HAP-1 (cell line): ENCODE data around the gene CD160.
"Not testable (repeated sequence)": the region's sequence is repeated elsewhere in the genome, so short reads cannot be mapped to it uniquely, and the experiment has no call there.

Source experiments
- DNase-seq, 2 experiments: peaks; one replicate each; pipeline ENCODE4 v3.0.0-alpha.2; 2016 to 2020; ENCODE audit warnings: low spot score in 2 of 2
- H3K27me3 ChIP-seq: fragments of 250-450 bp; sonication (Bioruptor Pico); 2 replicates; pipeline ENCODE4 v1.5.1; 2020; ENCODE audit warnings: low read depth, mild to moderate bottlenecking, moderate library complexity
- H3K36me3 ChIP-seq: fragments of 250-450 bp; sonication (Bioruptor Pico); replicated peaks from 2 replicates; pipeline ENCODE4 v1.5.1; 2020; ENCODE audit warnings: mild to moderate bottlenecking
- H3K4me1 ChIP-seq: fragments of 250-450 bp; sonication (Bioruptor Pico); 2 replicates; pipeline ENCODE4 v1.5.1; 2020; ENCODE audit warnings: mild to moderate bottlenecking
- H3K4me3 ChIP-seq: fragments of 250-450 bp; sonication (Bioruptor Pico); 2 replicates; pipeline ENCODE4 v1.5.1; 2020; ENCODE audit warnings: mild to moderate bottlenecking, moderate library complexity
- H3K9me3 ChIP-seq: fragments of 250-450 bp; sonication (Bioruptor Pico); 2 replicates; pipeline ENCODE4 v1.5.1; 2020; ENCODE audit warnings: mild to moderate bottlenecking, moderate library complexity
- in situ Hi-C: fragments of 300-500 bp; cut with MboI; formaldehyde crosslinking; loops from 3 replicates; pipeline ENCODE4 v1.14.3; 2020; ENCODE audit warnings: low sequenced_read_pairs, inconsistent platforms, mixed read lengths

CD160 gene

DNA sequence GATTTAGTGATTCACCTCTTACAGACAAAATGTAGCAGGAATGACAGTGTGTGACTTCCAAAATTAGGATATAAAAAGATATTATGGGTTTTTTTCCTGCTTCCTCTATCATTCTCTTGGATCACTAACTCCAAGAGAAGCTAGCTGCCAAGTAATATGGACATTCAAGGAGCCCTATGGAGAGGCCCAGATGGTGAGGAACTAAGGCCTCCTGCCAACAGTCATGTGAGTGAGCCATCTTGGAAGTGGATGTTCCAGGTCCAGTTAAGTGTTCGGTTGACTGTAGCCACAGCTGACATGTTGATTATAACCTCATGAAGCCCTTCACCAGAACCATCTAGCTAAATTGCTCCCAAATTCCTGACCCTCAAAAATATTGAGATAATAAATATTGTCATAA lies 38.8 kb downstream of the CD160 start:
- Histone ChIP-seq H3K36me3 (peaks cover 8% of the 10 kb centered on the region), H3K9me3 (peaks cover 16% of the 10 kb centered on the region), H3K4me3 (no peak overlapping the region), H3K4me1 (no peaks in the 10 kb centered on the region; the same call in 1 of the 2 replicates), H3K27me3 (no peaks in the 10 kb centered on the region)
- DNase-seq = no peak
- in situ Hi-C loops = no loop called here

- Histone ChIP-seq H3K9me3 (peaks cover 16% of the 10 kb centered on the region), H3K27me3 (no peaks in the 10 kb centered on the region), H3K4me1 (no peaks in the 10 kb centered on the region; the same call in 1 of the 2 replicates), H3K36me3 (peaks cover 8% of the 10 kb centered on the region), H3K4me3 (no peak overlapping the region)
- no peak for DNase-seq
- in situ Hi-C loops = no loop called here
These were observed 39.3 kb downstream of the CD160 start for GRCh38 chr1:145758575-145758974.

DNA sequence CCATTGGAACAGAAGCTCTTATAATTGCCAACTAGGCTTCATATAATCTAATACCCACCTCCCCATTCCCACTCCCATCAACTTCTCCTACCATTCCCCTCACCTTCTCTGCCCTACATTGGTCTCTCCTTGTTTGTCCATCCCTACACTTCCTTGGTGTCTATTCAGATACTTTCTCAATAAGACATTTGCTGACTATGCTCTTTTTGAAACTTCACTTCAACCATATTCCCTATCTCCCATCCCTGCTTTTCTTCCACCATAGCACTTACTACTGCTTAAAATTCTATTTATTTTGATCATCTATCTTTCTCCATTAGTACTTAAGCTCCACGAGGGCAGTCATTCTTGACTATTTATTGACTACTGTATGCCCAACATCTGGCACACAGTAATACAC lies 40.4 kb downstream of the CD160 start:
- Histone ChIP-seq H3K9me3 (peaks cover 16% of the 10 kb centered on the region), H3K4me3 (no peak overlapping the region), H3K27me3 (no peaks in the 10 kb centered on the region), H3K36me3 (peaks cover 8% of the 10 kb centered on the region), H3K4me1 (no peaks in the 10 kb centered on the region)
- in situ Hi-C loops = no loop called here
- no peak for DNase-seq

DNA sequence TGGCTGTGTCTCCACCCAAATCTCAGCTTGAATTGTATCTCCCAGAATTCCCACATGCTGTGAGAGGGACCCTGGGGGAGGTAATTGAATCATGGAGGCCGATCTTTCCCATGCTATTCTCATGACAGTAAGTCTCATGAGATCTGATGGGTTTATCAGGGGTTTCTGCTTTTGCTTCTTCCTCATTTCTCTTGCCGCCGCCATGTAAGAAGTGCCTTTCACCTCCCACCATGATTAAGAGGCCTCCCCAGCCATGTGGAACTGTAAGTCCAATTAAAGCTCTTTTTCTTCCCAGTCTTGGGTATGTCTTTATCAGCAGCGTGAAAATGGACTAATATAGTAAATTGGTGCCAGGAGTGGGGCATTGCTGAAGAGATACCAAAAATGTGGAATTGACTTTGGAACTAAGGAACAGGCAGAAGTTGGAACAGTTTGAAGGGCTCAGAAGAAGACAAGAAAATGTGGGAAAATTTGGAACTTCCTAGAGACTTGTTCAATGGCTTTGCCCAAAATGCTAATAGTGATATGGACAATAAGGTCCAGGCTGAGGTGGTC lies 41.2 kb downstream of the CD160 start:
- peaks cover 16% of the 10 kb centered on the region for H3K9me3 ChIP-seq
- DNase-seq, in situ Hi-C loops, H3K4me1 ChIP-seq, H3K27me3 ChIP-seq, H3K4me3 ChIP-seq, H3K36me3 ChIP-seq: not testable (repeated sequence)

DNA sequence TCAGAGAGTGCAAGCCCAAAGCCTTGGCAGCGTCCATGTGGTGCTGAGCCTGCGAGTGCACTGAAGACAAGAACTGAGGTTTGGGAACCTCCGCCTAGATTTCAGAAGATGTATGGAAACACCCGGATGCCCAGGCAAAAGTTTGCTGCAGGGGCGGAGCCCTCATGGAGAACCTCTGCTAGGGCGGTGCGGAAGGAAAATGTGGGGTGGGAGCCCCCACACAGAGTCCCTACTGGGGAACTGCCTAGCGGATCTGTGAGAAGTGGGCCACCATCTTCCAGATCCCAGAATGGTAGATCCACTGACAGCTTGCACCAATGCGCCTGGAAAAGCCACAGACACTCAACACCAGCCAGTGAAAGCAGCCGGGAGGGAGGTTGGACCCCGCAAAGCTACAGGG lies 42.2 kb downstream of the CD160 start:
- H3K9me3 ChIP-seq = peaks cover 16% of the 10 kb centered on the region
- H3K4me1 ChIP-seq, DNase-seq, H3K27me3 ChIP-seq, H3K4me3 ChIP-seq, H3K36me3 ChIP-seq, in situ Hi-C loops: not testable (repeated sequence)

GRCh38 chr1:145762001-145762400 lies 42.7 kb downstream of the CD160 start:
- peaks cover 16% of the 10 kb centered on the region for H3K9me3 ChIP-seq
- H3K4me1 ChIP-seq, H3K4me3 ChIP-seq, H3K27me3 ChIP-seq, in situ Hi-C loops, DNase-seq, H3K36me3 ChIP-seq: not testable (repeated sequence)

- DNase-seq, H3K27me3 ChIP-seq, H3K4me3 ChIP-seq, H3K36me3 ChIP-seq, in situ Hi-C loops, H3K4me1 ChIP-seq: not testable (repeated sequence)
- H3K9me3 ChIP-seq = peaks cover 16% of the 10 kb centered on the region
These were observed 45.1 kb downstream of the CD160 start for GRCh38 chr1:145764231-145764940.

DNA sequence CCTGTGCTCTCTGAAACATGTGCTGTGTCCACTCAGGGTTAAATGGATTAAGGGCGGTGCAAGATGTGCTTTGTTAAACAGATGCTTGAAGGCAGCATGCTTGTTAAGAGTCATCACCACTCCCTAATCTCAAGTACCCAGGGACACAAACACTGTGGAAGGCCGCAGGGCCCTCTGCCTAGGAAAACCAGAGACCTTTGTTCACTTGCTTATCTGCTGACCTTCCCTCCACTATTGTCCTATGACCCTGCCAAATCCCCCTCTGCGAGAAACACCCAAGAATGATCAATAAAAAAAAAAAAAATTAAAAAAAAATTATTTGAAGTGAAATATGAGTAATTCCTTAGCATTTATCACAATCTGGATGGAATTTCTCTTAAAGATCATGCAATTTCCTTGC lies 45.8 kb downstream of the CD160 start:
- in situ Hi-C loops, H3K4me3 ChIP-seq, DNase-seq, H3K27me3 ChIP-seq, H3K4me1 ChIP-seq, H3K36me3 ChIP-seq: not testable (repeated sequence)
- peaks cover 16% of the 10 kb centered on the region for H3K9me3 ChIP-seq

DNA sequence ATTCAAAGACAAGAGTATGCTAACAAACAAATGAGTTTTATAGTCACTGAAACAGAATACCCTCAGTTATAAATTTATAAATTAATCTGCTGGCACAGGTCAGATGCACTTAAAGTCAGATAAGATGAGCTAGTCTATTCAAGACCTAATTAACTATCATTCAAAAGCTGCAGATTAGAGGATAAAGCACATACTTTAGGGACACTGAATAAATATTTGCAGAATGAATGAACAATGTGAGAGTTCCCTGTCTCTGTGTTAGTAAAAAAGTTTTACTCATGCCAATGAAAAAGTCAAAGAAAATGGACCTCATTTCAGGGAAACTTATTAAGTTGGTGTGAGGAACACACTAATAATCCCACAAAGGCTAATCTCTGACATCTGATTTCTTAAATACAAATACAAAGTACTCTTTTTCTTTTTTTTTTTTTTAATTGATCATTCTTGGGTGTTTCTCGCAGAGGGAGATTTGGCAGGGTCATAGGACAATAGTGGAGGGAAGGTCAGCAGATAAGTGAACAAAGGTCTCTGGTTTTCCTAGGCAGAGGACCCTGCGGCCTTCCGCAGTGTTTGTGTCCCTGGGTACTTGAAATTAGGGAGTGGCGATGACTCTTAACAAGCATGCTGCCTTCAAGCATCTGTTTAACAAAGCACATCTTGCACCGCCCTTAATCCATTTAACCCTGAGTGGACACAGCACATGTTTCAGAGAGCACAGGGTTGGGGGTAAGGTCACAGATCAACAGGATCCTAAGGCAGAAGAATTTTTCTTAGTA lies 46.5 kb downstream of the CD160 start:
- in situ Hi-C loops, H3K4me1 ChIP-seq, H3K27me3 ChIP-seq, H3K4me3 ChIP-seq: not testable (repeated sequence)
- peaks cover 13% of the 10 kb centered on the region for H3K36me3 ChIP-seq
- peaks cover 11% of the 10 kb centered on the region for H3K9me3 ChIP-seq
- peak; percentile 18 to 65 for DNase-seq

- DNase-seq, H3K4me1 ChIP-seq, in situ Hi-C loops, H3K4me3 ChIP-seq, H3K27me3 ChIP-seq, H3K9me3 ChIP-seq: not testable (repeated sequence)
- peaks cover 13% of the 10 kb centered on the region for H3K36me3 ChIP-seq
These were observed 47.6 kb downstream of the CD160 start for GRCh38 chr1:145766926-145767325.

DNA sequence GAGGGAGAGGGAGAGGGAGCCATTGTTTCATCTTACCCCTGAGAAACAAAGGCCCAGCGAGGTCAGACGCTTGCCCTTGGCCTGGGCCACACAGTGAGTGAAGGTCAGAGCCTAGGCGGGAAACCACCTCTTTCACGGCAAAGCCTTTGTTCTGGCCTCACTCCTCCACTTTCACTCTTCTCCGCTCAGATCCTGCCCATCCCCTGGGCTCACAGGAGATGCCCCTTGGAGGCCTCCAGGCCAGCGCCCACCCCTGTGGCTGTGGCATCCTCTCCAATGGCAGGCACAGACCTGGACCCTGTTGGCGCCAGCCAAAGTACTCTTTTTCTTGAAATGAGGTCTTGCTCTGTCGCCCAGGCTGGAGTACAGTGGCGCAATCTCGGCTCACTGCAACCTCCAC lies 48.7 kb downstream of the CD160 start:
- H3K4me1 ChIP-seq, H3K4me3 ChIP-seq, H3K9me3 ChIP-seq, in situ Hi-C loops, DNase-seq, H3K27me3 ChIP-seq: not testable (repeated sequence)
- H3K36me3 ChIP-seq = peaks cover 13% of the 10 kb centered on the region

GRCh38 chr1:145771056-145771455 lies 51.8 kb downstream of the CD160 start:
- Histone ChIP-seq H3K4me3 (no peak overlapping the region), H3K27me3 (no peaks in the 10 kb centered on the region), H3K9me3 (no peaks in the 10 kb centered on the region; the same call in 1 of the 2 replicates), H3K36me3 (peaks cover 13% of the 10 kb centered on the region), H3K4me1 (no peaks in the 10 kb centered on the region)
- in situ Hi-C loops = no loop called here
- DNase-seq = no peak

DNA sequence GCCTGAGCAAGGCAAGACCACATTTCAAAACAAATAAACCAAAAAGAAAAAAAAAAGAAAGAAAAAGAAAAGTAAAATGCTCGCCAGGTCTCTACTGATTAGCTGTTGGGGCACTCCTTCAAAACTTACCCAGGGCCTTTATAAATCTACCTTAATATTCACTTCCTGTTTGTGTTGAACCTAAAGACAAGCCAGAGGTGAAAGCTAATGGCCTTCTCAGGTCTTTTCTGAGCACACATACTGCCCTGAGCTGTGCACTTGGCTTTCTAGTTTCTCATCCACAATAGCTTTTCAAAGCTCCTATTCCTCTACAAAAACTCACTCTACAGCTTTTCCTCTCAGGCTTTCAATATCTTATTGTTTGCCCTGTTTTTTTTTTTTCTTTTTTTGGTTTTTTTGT lies 54.1 kb downstream of the CD160 start:
- Histone ChIP-seq H3K9me3 (no peaks in the 10 kb centered on the region; the same call in 1 of the 2 replicates), H3K4me3 (no peak overlapping the region), H3K4me1 (no peaks in the 10 kb centered on the region), H3K36me3 (peaks cover 9% of the 10 kb centered on the region), H3K27me3 (no peaks in the 10 kb centered on the region)
- in situ Hi-C loops = no loop called here
- DNase-seq = no peak
